ENCODE data around the gene CDK13. TPM values are rescaled to one million over a fixed set of nuclear protein-coding genes. Genes with fewer than 3 reads are reported as not detected.
A peak's percentile ranks its signal among the peaks of the same experiment; 100 is the strongest.

Gene CDK13
- total and polyA plus RNA-seq, 9 of the 15 experiments (the other 6 are each of a cell fraction or from before 2014, with no cell fraction given), result 9.8 to 46.1 (median 32.4) TPM

DNA sequence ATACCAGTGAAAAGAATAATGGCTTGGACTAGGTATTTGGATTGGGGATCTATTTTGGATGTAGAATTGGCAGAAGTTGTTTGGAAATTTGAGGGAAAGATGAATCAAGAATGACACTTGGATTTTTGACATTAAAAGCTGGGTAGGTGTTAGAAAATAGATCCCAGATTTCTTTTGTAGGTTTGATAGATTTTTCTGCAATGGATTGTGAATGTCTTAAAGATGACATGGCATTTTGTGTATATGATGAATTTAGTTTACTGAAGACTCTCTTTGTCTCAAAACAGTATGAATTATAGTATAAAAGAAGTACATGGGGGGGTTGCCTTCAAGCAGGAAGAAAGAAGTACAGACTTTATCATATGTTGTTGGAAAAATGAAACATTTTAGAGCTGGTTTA is 108.6 kb downstream of the CDK13 start (continued):
- TF ChIP-seq, protein P1, sequence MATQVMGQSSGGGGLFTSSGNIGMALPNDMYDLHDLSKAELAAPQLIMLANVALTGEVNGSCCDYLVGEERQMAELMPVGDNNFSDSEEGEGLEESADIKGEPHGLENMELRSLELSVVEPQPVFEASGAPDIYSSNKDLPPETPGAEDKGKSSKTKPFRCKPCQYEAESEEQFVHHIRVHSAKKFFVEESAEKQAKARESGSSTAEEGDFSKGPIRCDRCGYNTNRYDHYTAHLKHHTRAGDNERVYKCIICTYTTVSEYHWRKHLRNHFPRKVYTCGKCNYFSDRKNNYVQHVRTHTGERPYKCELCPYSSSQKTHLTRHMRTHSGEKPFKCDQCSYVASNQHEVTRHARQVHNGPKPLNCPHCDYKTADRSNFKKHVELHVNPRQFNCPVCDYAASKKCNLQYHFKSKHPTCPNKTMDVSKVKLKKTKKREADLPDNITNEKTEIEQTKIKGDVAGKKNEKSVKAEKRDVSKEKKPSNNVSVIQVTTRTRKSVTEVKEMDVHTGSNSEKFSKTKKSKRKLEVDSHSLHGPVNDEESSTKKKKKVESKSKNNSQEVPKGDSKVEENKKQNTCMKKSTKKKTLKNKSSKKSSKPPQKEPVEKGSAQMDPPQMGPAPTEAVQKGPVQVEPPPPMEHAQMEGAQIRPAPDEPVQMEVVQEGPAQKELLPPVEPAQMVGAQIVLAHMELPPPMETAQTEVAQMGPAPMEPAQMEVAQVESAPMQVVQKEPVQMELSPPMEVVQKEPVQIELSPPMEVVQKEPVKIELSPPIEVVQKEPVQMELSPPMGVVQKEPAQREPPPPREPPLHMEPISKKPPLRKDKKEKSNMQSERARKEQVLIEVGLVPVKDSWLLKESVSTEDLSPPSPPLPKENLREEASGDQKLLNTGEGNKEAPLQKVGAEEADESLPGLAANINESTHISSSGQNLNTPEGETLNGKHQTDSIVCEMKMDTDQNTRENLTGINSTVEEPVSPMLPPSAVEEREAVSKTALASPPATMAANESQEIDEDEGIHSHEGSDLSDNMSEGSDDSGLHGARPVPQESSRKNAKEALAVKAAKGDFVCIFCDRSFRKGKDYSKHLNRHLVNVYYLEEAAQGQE (IDR thresholded peaks at IDR 0.05; ENCODE audit: borderline replicate concordance), result peak; percentile 67
- TF ChIP-seq, protein P1 (CRISPR knock-in tag; IDR thresholded peaks at IDR 0.05; ENCODE audit: low read depth), result no peak
- TF ChIP-seq ILK (tag; IDR thresholded peaks at IDR 0.05; ENCODE audit: borderline replicate concordance, low read depth), result no peak
- no peak for TF ChIP-seq ZNF174 (CRISPR knock-in tag; IDR thresholded peaks at IDR 0.05)
- TF ChIP-seq ZNF282 (CRISPR knock-in tag; IDR thresholded peaks at IDR 0.05), result no peak
- TF ChIP-seq CBFA2T3 (IDR thresholded peaks at IDR 0.05), result no peak
- no peak for TF ChIP-seq ZNF217 (CRISPR knock-in tag; IDR thresholded peaks at IDR 0.05)
- TF ChIP-seq HMG20B (CRISPR knock-in tag; IDR thresholded peaks at IDR 0.05), result no peak
- TF ChIP-seq GATAD2A (IDR thresholded peaks at IDR 0.05), result no peak
- no peak for TF ChIP-seq SPI1 (IDR thresholded peaks at IDR 0.05; ENCODE audit: borderline replicate concordance, low read depth, low read length)
- TF ChIP-seq, protein P2, sequence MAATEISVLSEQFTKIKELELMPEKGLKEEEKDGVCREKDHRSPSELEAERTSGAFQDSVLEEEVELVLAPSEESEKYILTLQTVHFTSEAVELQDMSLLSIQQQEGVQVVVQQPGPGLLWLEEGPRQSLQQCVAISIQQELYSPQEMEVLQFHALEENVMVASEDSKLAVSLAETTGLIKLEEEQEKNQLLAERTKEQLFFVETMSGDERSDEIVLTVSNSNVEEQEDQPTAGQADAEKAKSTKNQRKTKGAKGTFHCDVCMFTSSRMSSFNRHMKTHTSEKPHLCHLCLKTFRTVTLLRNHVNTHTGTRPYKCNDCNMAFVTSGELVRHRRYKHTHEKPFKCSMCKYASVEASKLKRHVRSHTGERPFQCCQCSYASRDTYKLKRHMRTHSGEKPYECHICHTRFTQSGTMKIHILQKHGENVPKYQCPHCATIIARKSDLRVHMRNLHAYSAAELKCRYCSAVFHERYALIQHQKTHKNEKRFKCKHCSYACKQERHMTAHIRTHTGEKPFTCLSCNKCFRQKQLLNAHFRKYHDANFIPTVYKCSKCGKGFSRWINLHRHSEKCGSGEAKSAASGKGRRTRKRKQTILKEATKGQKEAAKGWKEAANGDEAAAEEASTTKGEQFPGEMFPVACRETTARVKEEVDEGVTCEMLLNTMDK (IDR thresholded peaks at IDR 0.05; ENCODE audit: borderline replicate concordance, insufficient read depth, low read depth, low read length, poor library complexity, severe bottlenecking), result no peak
- peak; percentile 94 for TF ChIP-seq C11orf30 (IDR thresholded peaks at IDR 0.05; ENCODE audit: low read depth)
- peak; percentile 98 for TF ChIP-seq ZNF316 (IDR thresholded peaks at IDR 0.05)
- no peak for TF ChIP-seq ZNF24 (IDR thresholded peaks at IDR 0.05)
- TF ChIP-seq, protein P3, sequence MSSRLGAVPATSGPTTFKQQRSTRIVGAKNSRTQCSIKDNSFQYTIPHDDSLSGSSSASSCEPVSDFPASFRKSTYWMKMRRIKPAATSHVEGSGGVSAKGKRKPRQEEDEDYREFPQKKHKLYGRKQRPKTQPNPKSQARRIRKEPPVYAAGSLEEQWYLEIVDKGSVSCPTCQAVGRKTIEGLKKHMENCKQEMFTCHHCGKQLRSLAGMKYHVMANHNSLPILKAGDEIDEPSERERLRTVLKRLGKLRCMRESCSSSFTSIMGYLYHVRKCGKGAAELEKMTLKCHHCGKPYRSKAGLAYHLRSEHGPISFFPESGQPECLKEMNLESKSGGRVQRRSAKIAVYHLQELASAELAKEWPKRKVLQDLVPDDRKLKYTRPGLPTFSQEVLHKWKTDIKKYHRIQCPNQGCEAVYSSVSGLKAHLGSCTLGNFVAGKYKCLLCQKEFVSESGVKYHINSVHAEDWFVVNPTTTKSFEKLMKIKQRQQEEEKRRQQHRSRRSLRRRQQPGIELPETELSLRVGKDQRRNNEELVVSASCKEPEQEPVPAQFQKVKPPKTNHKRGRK (tag; IDR thresholded peaks at IDR 0.05), result no peak
- no peak for TF ChIP-seq PURB (CRISPR knock-in tag; IDR thresholded peaks at IDR 0.05; ENCODE audit: low read depth)
- no peak for TF ChIP-seq ELF2 (CRISPR knock-in tag; IDR thresholded peaks at IDR 0.05)
- TF ChIP-seq ZNF695 (CRISPR knock-in tag; IDR thresholded peaks at IDR 0.05), result no peak
- TF ChIP-seq E2F3 (CRISPR knock-in tag; IDR thresholded peaks at IDR 0.05), result no peak
